Natural killer cell (primary cell): ENCODE data around the gene MMP20. TPM values are rescaled to one million over a fixed set of nuclear protein-coding genes. Genes with fewer than 3 reads are reported as not detected.

Experiments used
- ATAC-seq, 3 donors: fragments of 150-1000 bp in 2 of 3; fragments of 200-7000 bp in 1 of 3; cut with Tn5 transposase; 1 replicate in 1 of 3; 2 replicates in 2 of 3; pipeline ENCODE4 v1.10.0; 2021; ENCODE audit warnings: mild to moderate bottlenecking in 2 of 3, moderate library complexity in 2 of 3
- DNase-seq, 2 donors: peaks; one replicate each; pipeline versions ENCODE4 v3.0.0 to v3.0.0-alpha.2; 2013 to 2021; ENCODE audit warnings: mixed read lengths in 1 of 2
- H3K27ac ChIP-seq: one replicate; pipeline ENCODE4 v1.5.1; 2013; ENCODE audit warnings: mild to moderate bottlenecking, low read length
- H3K27me3 ChIP-seq: one replicate; pipeline ENCODE4 v1.6.1; 2013; ENCODE audit warnings: low read length; ENCODE audit not compliant: control insufficient read depth, insufficient read depth
- H3K36me3 ChIP-seq: one replicate; pipeline ENCODE4 v1.6.1; 2013; ENCODE audit warnings: low read length; ENCODE audit not compliant: control insufficient read depth, insufficient read depth
- H3K4me1 ChIP-seq: one replicate; pipeline ENCODE4 v1.6.1; 2013; ENCODE audit warnings: low read length; ENCODE audit not compliant: control insufficient read depth, insufficient read depth
- H3K4me3 ChIP-seq: one replicate; pipeline ENCODE4 v1.5.1; 2013; ENCODE audit warnings: low read length
- H3K9me3 ChIP-seq: one replicate; pipeline ENCODE4 v1.6.1; 2013; ENCODE audit warnings: low read length; ENCODE audit not compliant: control insufficient read depth, insufficient read depth
- H3K27ac Mint-ChIP-seq, 2 donors: one replicate each; pipeline ENCODE4 v1.8.0; 2022; ENCODE audit warnings: mild to moderate bottlenecking in 2 of 2, mixed read lengths in 2 of 2, moderate library complexity in 1 of 2
- H3K27me3 Mint-ChIP-seq, 2 donors: one replicate each; pipeline ENCODE4 v1.8.0; 2022; ENCODE audit warnings: low read depth in 2 of 2, mixed read lengths in 2 of 2
- H3K36me3 Mint-ChIP-seq: one replicate; pipeline ENCODE4 v1.8.0; 2022; ENCODE audit warnings: mixed read lengths
- H3K4me1 Mint-ChIP-seq, 2 donors: one replicate each; pipeline ENCODE4 v1.8.0; 2022; ENCODE audit warnings: mixed read lengths in 2 of 2
- H3K4me3 Mint-ChIP-seq: one replicate; pipeline ENCODE4 v1.8.0; 2022; ENCODE audit warnings: mild to moderate bottlenecking, moderate library complexity, mixed read lengths
- H3K9me3 Mint-ChIP-seq, 2 donors: one replicate each; pipeline ENCODE4 v1.8.0; 2022; ENCODE audit warnings: mixed read lengths in 2 of 2
- CTCF ChIP-seq: fragments of 200-600 bp; IDR thresholded peaks from one replicate; pipeline ENCODE4 v1.8.0; 2022; ENCODE audit warnings: antibody characterized with exemption
- WGBS: methylation state at CpG from one replicate; pipeline ENCODE4 v1.1.7; 2013; ENCODE audit warnings: missing lambda C conversion rate; ENCODE audit not compliant: insufficient coverage; 5-methylcytosine and 5-hydroxymethylcytosine counted together
- intact Hi-C: fragments of 100-400 bp; cut with micrococcal nuclease; formaldehyde crosslinking; loops from one replicate; pipeline ENCODE4 v1.14.2; 2022
- total RNA-seq, 4 donors: library from RNA; stranded (reverse); fragments of 120-200 nt in 1 of 4; gene quantifications; one replicate each; pipeline versions ENCODE4 v1.2.3 to v1.2.4, GENCODE V29; 2013 to 2022

MMP20 gene
- total RNA-seq, 3 donors from 2014 or later (not counting 1 experiment from before 2014, with no cell fraction given), result not detected

GRCh38 chr11:102551169-102551781 is 73.9 kb downstream of the MMP20 start:
- no peak overlapping the region for H3K4me3 ChIP-seq
- no peak for TF ChIP-seq CTCF
- Mint-ChIP-seq H3K9me3 (no peaks in the 10 kb centered on the region), H3K4me1 (peaks cover 12% of the 10 kb centered on the region in 2 donors), H3K36me3 (no peaks in the 10 kb centered on the region), H3K27me3 (peaks cover 14 to 24% of the 10 kb centered on the region in 2 donors), H3K4me3 (no peak overlapping the region), H3K27ac (no peak overlapping the region)
- 91% methylated on average over 6 of the region's 6 CpGs for WGBS
- H3K36me3 ChIP-seq, result no peaks in the 10 kb centered on the region
- H3K9me3 ChIP-seq, result no peaks in the 10 kb centered on the region
- H3K27me3 ChIP-seq, result no peaks in the 10 kb centered on the region
- ATAC-seq (no peak), DNase-seq (no peak)
- H3K27ac ChIP-seq, result no peak overlapping the region
- intact Hi-C loops, result no loop called here
- peaks cover 9% of the 10 kb centered on the region for H3K4me1 ChIP-seq

- no peaks in the 10 kb centered on the region for H3K9me3 ChIP-seq
- no peak overlapping the region for H3K4me3 ChIP-seq
- TF ChIP-seq CTCF, result no peak
- H3K4me1 ChIP-seq, result peaks cover 17% of the 10 kb centered on the region
- Mint-ChIP-seq H3K36me3 (no peaks in the 10 kb centered on the region), H3K4me1 (peaks cover 21% of the 10 kb centered on the region in 2 donors), H3K27ac (peak overlapping the region; percentile 33 to 47), H3K4me3 (no peak overlapping the region), H3K27me3 (peaks cover 18 to 29% of the 10 kb centered on the region in 2 donors), H3K9me3 (no peaks in the 10 kb centered on the region)
- DNase-seq (peak; percentile 42 to 48), ATAC-seq (peak; percentile 84 to 96 (median 87))
- peak overlapping the region; percentile 37 for H3K27ac ChIP-seq
- no peaks in the 10 kb centered on the region for H3K36me3 ChIP-seq
- intact Hi-C loops, result no loop called here
- 2% methylated on average over 3 of the region's 3 CpGs for WGBS
- no peaks in the 10 kb centered on the region for H3K27me3 ChIP-seq
Measured at GRCh38 chr11:102546923-102547471, 78.1 kb downstream of the MMP20 start.

GRCh38 chr11:102546427-102546826 is 78.7 kb downstream of the MMP20 start:
- no peaks in the 10 kb centered on the region for H3K9me3 ChIP-seq
- H3K36me3 ChIP-seq, result no peaks in the 10 kb centered on the region
- DNase-seq, result no peak
- no peak overlapping the region for H3K4me3 Mint-ChIP-seq
- H3K27me3 ChIP-seq, result no peaks in the 10 kb centered on the region
- peaks cover 17% of the 10 kb centered on the region for H3K4me1 ChIP-seq
- H3K27me3 Mint-ChIP-seq, result peaks cover 13 to 24% of the 10 kb centered on the region in 2 donors
- intact Hi-C loops, result no loop called here
- H3K4me1 Mint-ChIP-seq, result peaks cover 21% of the 10 kb centered on the region in 2 donors
- peak in 2 of 3 donors; percentile 31 to 47 for ATAC-seq
- peak overlapping the region; percentile 44 to 47 for H3K27ac Mint-ChIP-seq
- H3K4me3 ChIP-seq, result no peak overlapping the region
- peak overlapping the region; percentile 46 for H3K27ac ChIP-seq
- no peaks in the 10 kb centered on the region for H3K36me3 Mint-ChIP-seq
- H3K9me3 Mint-ChIP-seq, result no peaks in the 10 kb centered on the region
- 67% methylated on average over 1 of the region's 4 CpGs for WGBS
- no peak for TF ChIP-seq CTCF
